Left ventricle myocardium superior (tissue), 1 donor: ENCODE data around the gene NFKBIZ. TPM values are rescaled to one million over a fixed set of nuclear protein-coding genes. Genes with fewer than 3 reads are reported as not detected.
A peak's percentile ranks its signal among the peaks of the same experiment; 100 is the strongest.

Experiments
- ATAC-seq: fragments of 200-7000 bp; cut with Tn5 transposase; one replicate; pipeline ENCODE4 v1.9.1; 2020; ENCODE audit warnings: mild to moderate bottlenecking, moderate library complexity
- DNase-seq: peaks from one replicate; pipeline ENCODE4 v3.0.0-alpha.2; 2020
- intact Hi-C: fragments of 100-400 bp; cut with micrococcal nuclease; formaldehyde crosslinking; loops from one replicate; pipeline ENCODE4 v1.11.0; 2022
- long read RNA-seq: library from polyadenylated mRNA; unstranded; transcript quantifications from one replicate; pipeline ENCODE4 v2.0.0, GENCODE V29; 2021
- total RNA-seq: library from RNA; stranded (reverse); fragmentation: NEBNext Ultra II Directional; extraction: Animal tissue kit (Norgen Biotek cat#: 25700); gene quantifications from one replicate; pipeline ENCODE4 v1.2.1, GENCODE V29; 2021
- donor health status: DM: no; HTN: yes; CAD: no; lungs with severe emphysema.

The NFKBIZ gene
- total RNA-seq, result 15.9 TPM
- long read RNA-seq, partial matches to known transcripts, result 2 of 5 reads
- long read RNA-seq, other reads (novel, unspliced or antisense), result 1 of 5 reads

- intact Hi-C loops, result no loop called here
- DNase-seq, result peak; percentile 97
- ATAC-seq, result peak; percentile 95
Observed at GRCh38 chr3:101848754-101849713, at the start of gene NFKBIZ. Gene NFKBIZ (plus strand): TSS chr3:101849514. CDS start chr3:101849629, 115 bp downstream.

- no peak for ATAC-seq
- no peak for DNase-seq
- intact Hi-C loops, result no loop called here
Observed at GRCh38 chr3:101801174-101801573, 48.1 kb upstream of the NFKBIZ start.

GRCh38 chr3:101802179-101802578 lies 47.1 kb upstream of the NFKBIZ start:
- DNase-seq (no peak), ATAC-seq (no peak)
- intact Hi-C loops, result no loop called here

- DNase-seq, result no peak
- intact Hi-C loops, result no loop called here
Observed at GRCh38 chr3:101803173-101803782, 46.0 kb upstream of the NFKBIZ start.

GRCh38 chr3:101803939-101804338 lies 45.4 kb upstream of the NFKBIZ start:
- intact Hi-C loops, result no loop called here
- ATAC-seq, result no peak
- no peak for DNase-seq

More at GRCh38 chr3:101803173-101803782, 46.0 kb upstream of the NFKBIZ start:
- peak; percentile 96 for ATAC-seq

- intact Hi-C loops, result no loop called here
- DNase-seq (no peak), ATAC-seq (no peak)
Observed at GRCh38 chr3:101806491-101806890, 42.8 kb upstream of the NFKBIZ start.

- no peak for ATAC-seq
- DNase-seq, result no peak
- intact Hi-C loops, result no loop called here
Observed at GRCh38 chr3:101807888-101808287, 41.4 kb upstream of the NFKBIZ start.

- DNase-seq (no peak), ATAC-seq (peak; percentile 58)
- intact Hi-C loops, result no loop called here
Observed at GRCh38 chr3:101809178-101810021, 39.9 kb upstream of the NFKBIZ start.

GRCh38 chr3:101810022-101810418 lies 39.3 kb upstream of the NFKBIZ start:
- intact Hi-C loops, result no loop called here
- DNase-seq (no peak), ATAC-seq (no peak)

- DNase-seq (no peak), ATAC-seq (no peak)
- intact Hi-C loops, result loop anchor here (2.0 kb wide), 1 partner anchor 413 kb away; no protein-coding TSS in a partner anchor
Observed at GRCh38 chr3:101811875-101812274, 37.4 kb upstream of the NFKBIZ start.

- ATAC-seq, result no peak
- intact Hi-C loops, result loop anchor here (2.0 kb wide), 1 partner anchor 412 kb away; no protein-coding TSS in a partner anchor
- no peak for DNase-seq
Observed at GRCh38 chr3:101812895-101813294, 36.4 kb upstream of the NFKBIZ start.

GRCh38 chr3:101813817-101814440 lies 35.4 kb upstream of the NFKBIZ start:
- no peak for DNase-seq
- ATAC-seq, result peak; percentile 22
- intact Hi-C loops, result loop anchor here (2.0 kb wide), 1 partner anchor 411 kb away; no protein-coding TSS in a partner anchor

GRCh38 chr3:101814835-101815234 lies 34.5 kb upstream of the NFKBIZ start:
- ATAC-seq (peak; percentile 83), DNase-seq (no peak)
- intact Hi-C loops, result no loop called here

- intact Hi-C loops, result no loop called here
- peak; percentile 10 for ATAC-seq
- no peak for DNase-seq
Observed at GRCh38 chr3:101816215-101817149, 32.8 kb upstream of the NFKBIZ start.

- intact Hi-C loops, result no loop called here
- DNase-seq, result no peak
- ATAC-seq, result no peak
Observed at GRCh38 chr3:101817992-101818391, 31.3 kb upstream of the NFKBIZ start.

- intact Hi-C loops, result no loop called here
- DNase-seq (no peak), ATAC-seq (no peak)
Observed at GRCh38 chr3:101819649-101820206, 29.6 kb upstream of the NFKBIZ start.

GRCh38 chr3:101821503-101821902 lies 27.8 kb upstream of the NFKBIZ start:
- no peak for DNase-seq
- no peak for ATAC-seq
- intact Hi-C loops, result no loop called here
